K562 (cell line): ENCODE data around the gene RDM1. TPM values are rescaled to one million over a fixed set of nuclear protein-coding genes. Genes with fewer than 3 reads are reported as not detected.

Experiments used
- ATAC-seq: fragments of 200-7000 bp; cut with Tn5 transposase; 3 replicates; pipeline ENCODE4 v1.9.1; 2020; ENCODE audit warnings: moderate library complexity
- BruUV-seq: library from RNA; stranded (reverse); fragments of 400-500 nt; replicated peaks from 2 replicates; lab custom pipeline; 2021; lab: Mats Ljungman, UMichigan
- CTCF ChIA-PET: fragments of 300-600 bp; formaldehyde crosslinking; extraction: SDS; loops from one replicate; lab custom pipeline; 2021; ENCODE audit warnings: low intra/inter-chr PET ratio; lab: Yijun Ruan, JAX
- POLR2A ChIA-PET: fragments of 300-600, 350-650 bp; sonication (Branson Sonifier 250); formaldehyde crosslinking; extraction: SDS; loops from one replicate; lab custom pipeline; 2021; ENCODE audit warnings: antibody characterized with exemption, inconsistent platforms; lab: Yijun Ruan, JAX
- DNase-seq, 4 experiments: peaks; one replicate each; pipeline versions ENCODE4 v3.0.0 to v3.0.0-alpha.2; 2011 to 2018; ENCODE audit warnings: low spot score in 3 of 4, mixed read lengths in 3 of 4; ENCODE audit errors: extremely low read depth in 1 of 4
- FAIRE-seq: peaks from 2 replicates; lab custom pipeline; 2011; peaks lifted over from hg19 to GRCh38; lab: Jason Lieb, UNC
- H2AFZ ChIP-seq: 2 replicates; pipeline ENCODE4 v1.6.0; 2011; ENCODE audit warnings: low read depth, low read length, control low read depth, inconsistent platforms
- H3K27ac ChIP-seq: fragments of 200-600 bp; 3 replicates; pipeline ENCODE4 v1.8.0; 2011; ENCODE audit warnings: low read depth, mild to moderate bottlenecking, control low read depth, inconsistent platforms, low read length, moderate library complexity, mixed read lengths; ENCODE audit errors: extremely low read depth
- H3K27me3 ChIP-seq, 2 experiments: fragments of 300-600 bp in 1 of 2; 2 replicates in 1 of 2; 3 replicates in 1 of 2; pipeline versions ENCODE4 v1.6.0 to v1.8.0; 2011; ENCODE audit warnings: inconsistent platforms in 2 of 2, low read length in 2 of 2, mild to moderate bottlenecking in 1 of 2, mixed read lengths in 1 of 2, moderate library complexity in 1 of 2; ENCODE audit not compliant: control insufficient read depth in 2 of 2, insufficient read depth in 2 of 2
- H3K36me3 ChIP-seq: fragments of 300-600 bp; 3 replicates; pipeline ENCODE4 v1.8.0; 2011; ENCODE audit warnings: mild to moderate bottlenecking, low read length, inconsistent platforms; ENCODE audit not compliant: control insufficient read depth, insufficient read depth
- H3K4me1 ChIP-seq, 2 experiments: fragments of 200-600 bp in 1 of 2; replicated peaks in 1 of 2; 2 replicates in 1 of 2; 3 replicates in 1 of 2; pipeline versions ENCODE4 v1.5.1 to v1.8.0; 2011; ENCODE audit warnings: inconsistent platforms in 2 of 2, low read length in 2 of 2, mild to moderate bottlenecking in 1 of 2, mixed read lengths in 1 of 2, moderate library complexity in 1 of 2; ENCODE audit not compliant: control insufficient read depth in 2 of 2, insufficient read depth in 2 of 2
- H3K4me2 ChIP-seq: 2 replicates; pipeline ENCODE4 v1.6.1; 2011; ENCODE audit warnings: low read length, control low read depth, inconsistent platforms, mixed read lengths; ENCODE audit not compliant: insufficient read depth
- H3K4me3 ChIP-seq: fragments of 200-600 bp; sonication (generic), shearing (Covaris generic); 2 replicates; pipeline ENCODE4 v1.5.1; 2016; ENCODE audit warnings: control low read depth, inconsistent platforms
- H3K79me2 ChIP-seq: fragments of 200-600 bp; 3 replicates; pipeline ENCODE4 v1.8.0; 2011; ENCODE audit warnings: low read length, inconsistent platforms; ENCODE audit not compliant: control insufficient read depth, insufficient read depth
- H3K9ac ChIP-seq, 2 experiments: 2 replicates each; pipeline versions ENCODE4 v1.6.0 to v1.6.1; 2011; ENCODE audit warnings: low read depth in 2 of 2, low read length in 2 of 2, control low read depth in 1 of 2, inconsistent platforms in 1 of 2, mild to moderate bottlenecking in 1 of 2, mixed read lengths in 1 of 2; ENCODE audit not compliant: insufficient read depth in 1 of 2
- H3K9me1 ChIP-seq: one replicate; pipeline ENCODE4 v1.6.0; 2011; ENCODE audit warnings: inconsistent platforms, mild to moderate bottlenecking, low read length, moderate library complexity; ENCODE audit not compliant: control insufficient read depth, insufficient read depth
- H3K9me3 ChIP-seq: replicated peaks from 2 replicates; pipeline ENCODE4 v1.5.1; 2011; ENCODE audit warnings: low read depth, low read length, inconsistent platforms; ENCODE audit not compliant: control insufficient read depth, insufficient read depth
- H4K20me1 ChIP-seq: replicated peaks from 2 replicates; pipeline ENCODE4 v1.6.1; 2011; ENCODE audit warnings: low read length, inconsistent platforms, mixed read lengths; ENCODE audit not compliant: control insufficient read depth, insufficient read depth
- BRD9 ChIP-seq: fragments of 450-650 bp; IDR thresholded peaks from 2 replicates; pipeline ENCODE4 v1.6.1; 2018; ENCODE audit warnings: low read depth; ENCODE audit not compliant: partially characterized antibody
- HBP1 ChIP-seq: fragments of 450-650 bp; formaldehyde crosslinking; IDR thresholded peaks from 2 replicates; pipeline ENCODE4 v1.4.0; 2022; ENCODE audit warnings: missing genetic modification characterization
- ILF3 ChIP-seq: fragments of 450-650 bp; IDR thresholded peaks from 2 replicates; pipeline ENCODE4 v1.6.1; 2018; ENCODE audit warnings: antibody characterized with exemption, mild to moderate bottlenecking, moderate library complexity, borderline replicate concordance
- ZFP30 ChIP-seq: fragments of 250-450 bp; sonication (Bioruptor Pico); IDR thresholded peaks from 2 replicates; pipeline ENCODE4 v1.8.0; 2022; ENCODE audit warnings: moderate library complexity, mild to moderate bottlenecking, inconsistent platforms, borderline replicate concordance
- WGBS: fragments of 100-300 bp; shearing (Covaris generic); methylation state at CpG from one replicate; pipeline ENCODE4 v1.1.6; 2016; ENCODE audit warnings: low coverage, mixed read lengths; ENCODE audit not compliant: insufficient coverage; ENCODE audit errors: missing lambda C conversion rate; 5-methylcytosine and 5-hydroxymethylcytosine counted together
- in situ Hi-C: fragments of 300-500 bp; cut with MboI; formaldehyde crosslinking; loops from 4 replicates; pipeline ENCODE4 v1.15.0; 2018; ENCODE audit warnings: inconsistent platforms, mixed read lengths
- intact Hi-C: fragments of 100-400 bp; cut with micrococcal nuclease; formaldehyde crosslinking; loops from 2 replicates; pipeline ENCODE4 v1.14.2; 2022
- polyA plus RNA-seq, 8 experiments: library from polyadenylated mRNA; depleted of rRNA in 4 of 8; stranded (reverse) in 5 of 8; unstranded in 3 of 8; fragments of >200 nt; fragmentation: Nextera tagmentation in 2 of 8; fragmentation: Illumina TruSeq in 1 of 8; extraction: Ambion mirVana in 2 of 8; extraction: Trizol in 1 of 8; gene quantifications; 2 replicates each; pipeline versions ENCODE4 v1.2.1 to v1.2.3, GENCODE V29; 2011 to 2014; ENCODE audit warnings: inconsistent platforms in 1 of 8, missing spikeins in 1 of 8
- total RNA-seq, 7 experiments: library from RNA; depleted of rRNA in 6 of 7; stranded (reverse); fragments of >200 nt in 6 of 7; fragmentation: Illumina TruSeq in 2 of 7; extraction: Trizol in 2 of 7; gene quantifications; 2 replicates each; pipeline versions ENCODE4 v1.2.1 to v1.2.3, GENCODE V29; 2011 to 2021; ENCODE audit warnings: low replicate concordance in 1 of 7

RDM1 gene
- total and polyA plus RNA-seq, 9 of the 15 experiments (the other 6 are each of a cell fraction or from before 2014, with no cell fraction given), result 2.5 to 11.2 (median 5.4) TPM

- TF ChIP-seq ILF3 (no peak), HBP1 (CRISPR knock-in tag) (no peak), BRD9 (no peak), ZFP30 (CRISPR knock-in tag) (no peak)
- no peaks in the 10 kb centered on the region for H4K20me1 ChIP-seq
- no peak for FAIRE-seq
- H3K4me1 ChIP-seq, result peaks cover 0 to 23% of the 10 kb centered on the region in 2 experiments; a peak in 3 of 5 replicates
- H3K9me3 ChIP-seq, result no peaks in the 10 kb centered on the region
- ATAC-seq, result no peak
- DNase-seq, result no peak
- H3K4me2 ChIP-seq, result no peak overlapping the region
- no TSS peak for BruUV-seq
- no peaks in the 10 kb centered on the region for H3K36me3 ChIP-seq
- no peak overlapping the region for H3K27ac ChIP-seq
- intact Hi-C loops (no loop called here), in situ Hi-C loops (no loop called here)
- POLR2A ChIA-PET, result interaction anchor here (0.8 to 1.2 kb wide), 3 partner anchors 9 to 47 kb away, joined by 3 to 4 read pairs (median 3); no protein-coding TSS in a partner anchor
- H3K9me1 ChIP-seq, result no peaks in the 10 kb centered on the region
- no peaks in the 10 kb centered on the region for H3K27me3 ChIP-seq
- CTCF ChIA-PET, result no interaction called here
- 51% methylated on average over 4 of the region's 4 CpGs for WGBS
- no peak overlapping the region for H2AFZ ChIP-seq
- H3K79me2 ChIP-seq, result no peaks in the 10 kb centered on the region
- H3K4me3 ChIP-seq, result no peak overlapping the region
- H3K9ac ChIP-seq, result no peak overlapping the region
These were observed 36.8 kb downstream of the RDM1 start for GRCh38 chr17:35893751-35894150.
